Omental fat pad (tissue), 4 donors: ENCODE data around the gene SF3B2. TPM values are rescaled to one million over a fixed set of nuclear protein-coding genes. Genes with fewer than 3 reads are reported as not detected.

Source experiments
- ATAC-seq: fragments of 150-250 bp; one replicate; pipeline ENCODE4 v1.9.1; 2016; ENCODE audit warnings: mild to moderate bottlenecking, moderate library complexity; ENCODE audit not compliant: low FRiP score
- DNase-seq: peaks from one replicate; pipeline ENCODE4 v3.0.0-alpha.2; 2019; ENCODE audit warnings: low spot score
- total RNA-seq, 4 donors: library from RNA; depleted of rRNA; stranded (reverse); fragments of >200 nt; gene quantifications; one replicate each; pipeline ENCODE4 v1.1.0, GENCODE V29; 2016
- TF ChIP-seq, protein P1 (sequence below), 3 donors: fragments of 450-650 bp; IDR thresholded peaks; one replicate each; pipeline ENCODE4 v1.5.1; 2016 to 2017; ENCODE audit warnings: antibody characterized with exemption in 3 of 3, mild to moderate bottlenecking in 3 of 3, moderate library complexity in 2 of 3

Gene SF3B2
- total RNA-seq, 4 donors from 2014 or later: 98.9 to 173 (median 140) TPM

DNA sequence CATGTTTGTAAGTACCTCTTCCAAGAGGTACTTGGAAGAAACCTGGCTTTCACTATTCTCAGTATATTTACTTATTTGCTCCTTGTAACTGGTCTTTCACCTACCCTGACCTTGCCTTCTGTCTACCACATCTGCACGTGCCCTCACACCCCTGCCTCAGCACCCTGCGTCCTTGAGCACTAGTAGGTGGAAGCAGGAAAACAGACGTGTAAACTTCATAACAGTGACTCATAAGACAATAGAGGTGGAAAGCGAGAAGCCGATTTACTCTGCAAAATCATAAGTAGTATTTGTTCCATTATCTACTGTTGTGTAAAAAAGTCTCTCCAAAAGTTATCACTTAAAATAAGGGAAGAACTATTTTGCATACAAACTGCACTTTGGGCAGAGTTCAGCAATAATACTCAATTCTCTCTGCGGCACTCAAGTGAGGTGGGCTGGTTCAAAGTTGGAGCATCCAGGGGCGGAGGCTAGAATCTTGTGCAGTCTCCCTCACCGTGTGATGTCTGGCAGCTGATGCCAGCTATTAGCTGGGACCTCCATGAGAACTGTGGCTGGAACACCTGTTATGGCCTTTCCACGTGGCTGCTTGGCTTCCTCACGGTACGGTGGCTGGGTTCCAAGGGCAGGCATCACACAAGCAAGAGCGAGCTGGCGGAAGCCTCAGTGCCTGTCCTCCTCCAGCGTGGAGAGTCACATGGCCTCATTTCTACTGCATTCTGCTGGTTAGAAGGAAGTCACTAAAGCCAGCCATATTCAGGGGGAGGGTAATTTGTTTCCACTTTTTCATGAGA, 48.3 kb downstream of the SF3B2 start:
- ATAC-seq: no peak
- no peak for DNase-seq
- TF ChIP-seq, protein P1, sequence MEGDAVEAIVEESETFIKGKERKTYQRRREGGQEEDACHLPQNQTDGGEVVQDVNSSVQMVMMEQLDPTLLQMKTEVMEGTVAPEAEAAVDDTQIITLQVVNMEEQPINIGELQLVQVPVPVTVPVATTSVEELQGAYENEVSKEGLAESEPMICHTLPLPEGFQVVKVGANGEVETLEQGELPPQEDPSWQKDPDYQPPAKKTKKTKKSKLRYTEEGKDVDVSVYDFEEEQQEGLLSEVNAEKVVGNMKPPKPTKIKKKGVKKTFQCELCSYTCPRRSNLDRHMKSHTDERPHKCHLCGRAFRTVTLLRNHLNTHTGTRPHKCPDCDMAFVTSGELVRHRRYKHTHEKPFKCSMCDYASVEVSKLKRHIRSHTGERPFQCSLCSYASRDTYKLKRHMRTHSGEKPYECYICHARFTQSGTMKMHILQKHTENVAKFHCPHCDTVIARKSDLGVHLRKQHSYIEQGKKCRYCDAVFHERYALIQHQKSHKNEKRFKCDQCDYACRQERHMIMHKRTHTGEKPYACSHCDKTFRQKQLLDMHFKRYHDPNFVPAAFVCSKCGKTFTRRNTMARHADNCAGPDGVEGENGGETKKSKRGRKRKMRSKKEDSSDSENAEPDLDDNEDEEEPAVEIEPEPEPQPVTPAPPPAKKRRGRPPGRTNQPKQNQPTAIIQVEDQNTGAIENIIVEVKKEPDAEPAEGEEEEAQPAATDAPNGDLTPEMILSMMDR (IDR thresholded peaks at IDR 0.05): no peak

DNA sequence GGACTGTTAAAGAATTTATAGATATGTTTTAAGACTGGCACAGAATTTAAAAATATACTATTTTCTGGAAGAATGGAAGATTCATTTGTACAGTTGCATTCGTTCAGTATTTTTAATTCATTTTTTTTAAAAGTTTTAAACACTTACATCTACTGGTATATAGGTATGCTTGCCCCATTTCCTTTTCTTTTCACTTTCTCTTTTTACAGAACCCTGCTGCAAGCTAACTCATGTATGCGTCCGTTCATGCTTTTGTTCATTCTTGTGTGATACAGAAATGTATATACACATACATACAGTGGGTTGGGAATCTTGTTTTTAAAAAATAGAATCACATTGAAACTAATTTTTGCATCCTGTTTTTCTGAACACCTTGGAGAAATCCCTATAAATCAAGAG, 48.9 kb downstream of the SF3B2 start:
- DNase-seq (no peak), ATAC-seq (no peak)
- TF ChIP-seq, protein P1 (IDR thresholded peaks at IDR 0.05): no peak

DNA sequence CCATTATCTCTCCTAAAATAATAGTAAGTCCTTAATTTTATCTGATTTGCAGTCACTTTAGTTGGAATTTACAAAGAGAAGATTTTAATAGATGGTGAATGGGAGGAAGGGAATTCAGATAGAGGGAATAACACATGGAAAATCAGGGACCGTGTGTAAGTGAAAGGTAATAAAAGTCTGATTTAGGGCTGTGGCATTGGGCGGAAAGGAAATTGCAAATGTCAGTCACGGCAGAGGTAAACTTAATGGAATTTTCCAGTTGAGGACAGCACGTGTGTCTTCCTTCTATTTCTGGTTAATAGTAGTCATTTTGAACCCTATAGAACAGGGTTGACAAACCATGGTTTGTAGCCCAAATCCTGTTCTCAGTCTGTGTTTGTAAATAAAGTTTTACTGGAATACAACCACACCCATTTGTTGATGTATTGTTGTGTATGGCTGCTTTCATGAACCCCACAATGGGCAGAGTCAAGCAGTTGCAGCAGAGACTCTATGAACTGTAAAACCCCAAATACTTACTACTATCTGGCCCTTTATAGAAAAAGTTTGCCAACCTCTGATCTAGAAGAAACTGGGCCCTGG, 52.0 kb downstream of the SF3B2 start:
- TF ChIP-seq, protein P1 (IDR thresholded peaks at IDR 0.05): no peak
- DNase-seq: no peak
- ATAC-seq: no peak

DNA sequence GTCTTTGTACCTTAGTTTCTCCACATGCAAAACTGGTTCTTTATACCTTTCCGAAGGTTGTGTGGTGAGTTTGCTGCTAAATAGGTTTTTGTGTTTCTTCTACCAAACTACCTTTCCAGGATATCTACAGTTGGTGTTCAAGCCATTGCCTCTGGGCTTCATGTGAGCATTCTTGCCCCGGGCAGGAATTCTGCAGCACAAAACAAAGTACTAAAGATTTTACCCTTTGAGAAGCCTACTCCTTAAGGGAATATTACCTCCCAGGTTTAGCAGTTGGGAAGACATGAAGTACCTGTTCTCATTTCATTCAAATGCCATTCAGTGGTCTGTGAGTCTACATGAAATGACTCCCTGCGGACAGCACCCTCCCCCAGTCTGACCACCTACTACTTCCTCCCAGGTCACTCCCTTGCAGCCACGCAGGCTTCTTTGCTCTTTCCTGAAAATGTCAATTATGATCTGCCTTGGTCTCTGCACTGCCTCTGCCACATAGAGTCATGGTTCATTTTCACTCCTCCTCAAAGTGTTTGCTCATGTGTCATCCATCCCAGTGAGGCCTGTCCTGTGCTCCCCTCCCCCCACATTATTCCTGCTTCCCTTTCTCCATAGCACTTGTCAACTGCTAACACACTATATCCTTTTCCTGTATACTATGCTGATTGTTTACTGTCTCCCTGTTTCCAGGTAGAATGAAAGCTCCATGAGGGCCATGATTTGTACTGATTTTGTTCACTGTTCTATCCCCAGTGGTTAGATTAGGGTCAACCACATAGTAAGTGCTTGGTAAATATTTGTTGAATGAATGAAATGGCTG, 54.8 kb downstream of the SF3B2 start:
- DNase-seq: no peak
- ATAC-seq: no peak
- TF ChIP-seq, protein P1 (IDR thresholded peaks at IDR 0.05): no peak

DNA sequence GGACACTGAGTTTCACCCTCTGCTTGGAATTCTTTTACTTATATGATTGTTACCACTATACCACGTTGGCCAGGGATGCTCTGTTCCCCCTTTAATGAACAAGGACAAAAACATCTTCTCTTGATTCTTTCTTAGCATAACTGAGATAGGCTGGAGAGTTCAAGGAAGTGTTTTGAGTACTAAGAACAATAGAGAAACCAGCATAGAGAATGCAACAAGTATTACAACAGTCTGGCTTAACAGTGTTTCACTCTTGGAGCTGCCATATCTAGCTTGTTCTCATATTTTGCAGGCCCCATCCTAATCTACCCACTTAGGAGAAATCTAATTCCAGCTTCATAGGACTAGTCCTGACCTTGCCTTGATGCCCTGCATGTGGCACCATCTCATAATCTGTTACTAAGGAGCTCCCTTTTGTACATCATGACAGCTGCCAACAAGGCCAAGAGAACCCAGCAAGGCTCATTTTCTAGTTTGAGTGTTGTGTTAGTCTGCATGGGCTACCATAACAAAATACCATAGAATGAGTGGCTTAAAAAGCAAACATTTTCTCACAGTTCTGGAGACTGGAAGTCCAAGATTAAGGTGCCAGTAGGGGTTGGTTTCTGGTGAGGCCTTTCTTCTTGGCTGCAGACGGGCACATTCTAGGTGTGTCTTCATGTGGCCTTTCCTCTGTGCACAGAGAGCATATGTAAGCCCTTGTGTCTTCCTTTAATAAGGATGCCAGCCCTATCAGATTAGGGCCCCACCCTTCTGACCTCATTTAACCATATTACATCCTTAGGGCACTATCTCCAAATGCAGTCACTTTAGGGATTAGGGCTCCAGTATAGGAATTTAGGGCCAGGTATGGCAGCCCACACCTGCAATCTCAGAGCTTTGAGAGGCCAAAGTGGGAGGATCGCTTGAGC, 55.7 kb downstream of the SF3B2 start:
- no peak for DNase-seq
- no peak for ATAC-seq
- TF ChIP-seq, protein P1 (IDR thresholded peaks at IDR 0.05): no peak

DNA sequence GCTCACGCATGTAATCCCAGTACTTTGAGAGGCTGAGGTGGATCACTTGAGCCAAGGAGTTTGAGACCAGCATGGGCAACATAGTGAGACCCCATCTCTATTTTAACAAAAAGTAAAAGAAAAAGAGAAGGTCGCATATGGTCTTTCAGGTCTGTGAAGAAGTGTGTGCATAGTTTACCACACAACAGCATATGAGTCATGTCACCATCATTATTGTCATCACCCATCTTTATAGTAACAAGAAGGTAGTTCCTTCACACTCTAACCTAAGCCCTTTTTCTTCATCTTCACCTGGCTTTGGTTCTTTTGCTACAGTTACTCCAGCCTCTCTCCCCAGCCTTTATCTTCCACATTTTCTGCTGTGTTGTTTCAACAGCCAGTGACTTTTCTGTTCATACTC, 57.1 kb downstream of the SF3B2 start:
- TF ChIP-seq, protein P1 (IDR thresholded peaks at IDR 0.05): no peak
- ATAC-seq: no peak
- DNase-seq: no peak
